ENCODE results near the gene TUT1. TPM values are rescaled to one million over a fixed set of nuclear protein-coding genes. Genes with fewer than 3 reads are reported as not detected.
A peak's percentile ranks its signal among the peaks of the same experiment; 100 is the strongest.

TUT1 gene
- total and polyA plus RNA-seq, 3 experiments from 2014 or later, result 13.7 to 32.7 (median 30.8) TPM

DNA sequence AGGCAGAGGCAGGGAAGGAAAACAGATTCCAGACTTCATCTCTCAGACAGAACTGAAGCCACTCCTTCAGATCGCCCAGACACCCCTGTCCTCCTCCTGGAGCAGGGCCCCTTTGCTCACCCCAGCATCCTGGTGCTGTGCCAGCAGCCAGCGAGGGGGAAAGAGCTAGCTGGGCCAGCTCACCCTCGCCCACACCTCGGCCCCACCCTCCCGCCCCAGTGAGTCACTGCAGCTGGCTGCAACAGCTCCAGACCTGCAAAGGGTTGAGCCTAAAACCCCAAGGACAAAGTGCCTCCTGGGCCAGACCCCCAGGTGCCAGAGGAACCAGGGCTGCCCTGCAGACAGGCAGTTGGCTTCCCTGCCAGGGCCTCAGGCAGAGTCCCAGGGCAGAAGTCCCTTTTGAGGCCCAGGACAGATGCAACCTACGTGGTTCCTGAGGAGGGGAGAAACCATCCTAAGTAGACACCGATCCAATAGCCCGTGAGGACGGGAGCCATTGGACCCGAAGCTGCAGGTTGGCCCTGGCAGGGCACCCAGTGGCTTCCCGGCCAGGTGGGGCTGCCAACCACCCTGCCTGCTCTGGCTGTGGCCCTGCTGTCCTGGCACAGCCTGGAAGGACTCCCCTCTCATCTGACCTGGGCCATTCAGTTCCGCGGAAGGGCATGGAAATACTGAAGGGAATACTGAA is 51.9 kb downstream of the TUT1 start:
- Histone ChIP-seq H3K4me1 (ENCODE audit: insufficient read depth, low read length) (peaks cover 64% of the 10 kb centered on the region), H3K27ac (ENCODE audit: low read depth, low read length) (peak overlapping the region; percentile 57), H3K36me3 (ENCODE audit: insufficient read depth, low read length) (peaks cover 8% of the 10 kb centered on the region), H3K4me3 (ENCODE audit: low read length) (peak overlapping the region; percentile 38), H3K9me3 (ENCODE audit: low read length) (no peaks in the 10 kb centered on the region), H3K27me3 (ENCODE audit: insufficient read depth, low read length, poor library complexity, severe bottlenecking) (no peaks in the 10 kb centered on the region)
- no peaks in the 10 kb centered on the region for H3K27me3 Mint-ChIP-seq
- peak overlapping the region; percentile 89 to 100 (median 95) for H3K27ac Mint-ChIP-seq
- H3K36me3 Mint-ChIP-seq, result peaks cover 0 to 51% (median 2%) of the 10 kb centered on the region in 3 donors
- peaks cover 66 to 86% (median 76%) of the 10 kb centered on the region in 3 donors for H3K4me1 Mint-ChIP-seq
- no peaks in the 10 kb centered on the region for H3K9me3 Mint-ChIP-seq
- peak overlapping the region; percentile 76 to 99 (median 92) for H3K4me3 Mint-ChIP-seq
- peak in 3 of 5 donors; percentile 40 to 75 (median 47) for DNase-seq
- ChIA-PET POLR2A (interaction anchor here (11.9 kb wide), 1 partner anchor 17 kb away, joined by 193 read pairs; no protein-coding TSS in a partner anchor), CTCF (interaction anchor here (1.0 to 7.7 kb wide), 6 partner anchors 11 to 144 kb away, joined by 4 to 88 read pairs (median 8); no protein-coding TSS in a partner anchor)

DNA sequence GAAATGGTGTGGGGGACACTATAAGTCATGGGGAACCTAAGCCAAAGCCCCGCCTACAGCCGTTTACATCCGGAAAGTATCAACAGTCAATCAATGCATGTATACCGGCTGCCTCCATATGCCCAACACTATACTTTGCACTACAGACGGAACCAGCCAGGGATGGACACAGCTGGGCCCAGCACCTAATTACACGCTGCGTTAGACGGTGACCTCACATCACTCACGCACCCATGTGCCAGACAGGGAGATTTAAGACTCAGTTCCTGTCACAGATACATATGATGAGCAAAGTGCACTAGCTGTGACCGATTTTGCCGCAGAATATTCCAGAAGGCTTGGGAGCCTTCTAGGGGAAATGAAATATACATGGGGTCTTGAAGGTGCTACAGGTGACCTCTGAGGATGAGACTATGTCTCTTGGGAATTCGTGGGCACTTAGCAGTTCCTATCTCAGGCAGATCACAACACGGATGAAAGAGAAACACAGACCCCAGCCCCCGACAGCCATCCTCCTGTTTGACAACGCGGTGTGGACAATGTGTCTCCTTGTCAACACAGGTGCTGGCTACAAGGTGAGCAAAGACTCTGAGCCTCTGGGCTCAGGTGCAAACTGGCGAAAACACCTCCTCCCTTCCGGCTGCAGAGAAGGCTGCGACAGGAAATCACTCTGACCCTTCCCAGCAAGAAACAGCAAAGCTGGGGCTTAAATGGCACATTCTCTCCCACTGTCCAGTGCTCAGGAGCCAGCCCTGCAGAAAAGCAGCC is 52.7 kb downstream of the TUT1 start:
- Mint-ChIP-seq H3K27ac (peak overlapping the region; percentile 89 to 100 (median 94)), H3K4me3 (peak overlapping the region; percentile 76 to 99 (median 92)), H3K9me3 (no peaks in the 10 kb centered on the region), H3K4me1 (peaks cover 62 to 84% (median 69%) of the 10 kb centered on the region in 3 donors), H3K27me3 (peaks cover 0 to 1% of the 10 kb centered on the region in 2 donors), H3K36me3 (peaks cover 0 to 55% (median 5%) of the 10 kb centered on the region in 3 donors)
- ChIA-PET CTCF (interaction anchor here (1.5 to 7.7 kb wide), 4 partner anchors 12 to 114 kb away, joined by 4 to 88 read pairs (median 24); no protein-coding TSS in a partner anchor), POLR2A (interaction anchor here (1.2 to 11.9 kb wide), 2 partner anchors 8 to 18 kb away, joined by 7 to 193 read pairs; no protein-coding TSS in a partner anchor)
- peak overlapping the region; percentile 38 for H3K4me3 ChIP-seq (ENCODE audit: low read length)
- no peak for DNase-seq
- peaks cover 16% of the 10 kb centered on the region for H3K36me3 ChIP-seq (ENCODE audit: insufficient read depth, low read length)
- peak overlapping the region; percentile 57 for H3K27ac ChIP-seq (ENCODE audit: low read depth, low read length)
- H3K9me3 ChIP-seq (ENCODE audit: low read length), result no peaks in the 10 kb centered on the region
- peaks cover 57% of the 10 kb centered on the region for H3K4me1 ChIP-seq (ENCODE audit: insufficient read depth, low read length)
- no peaks in the 10 kb centered on the region for H3K27me3 ChIP-seq (ENCODE audit: insufficient read depth, low read length, poor library complexity, severe bottlenecking)

DNA sequence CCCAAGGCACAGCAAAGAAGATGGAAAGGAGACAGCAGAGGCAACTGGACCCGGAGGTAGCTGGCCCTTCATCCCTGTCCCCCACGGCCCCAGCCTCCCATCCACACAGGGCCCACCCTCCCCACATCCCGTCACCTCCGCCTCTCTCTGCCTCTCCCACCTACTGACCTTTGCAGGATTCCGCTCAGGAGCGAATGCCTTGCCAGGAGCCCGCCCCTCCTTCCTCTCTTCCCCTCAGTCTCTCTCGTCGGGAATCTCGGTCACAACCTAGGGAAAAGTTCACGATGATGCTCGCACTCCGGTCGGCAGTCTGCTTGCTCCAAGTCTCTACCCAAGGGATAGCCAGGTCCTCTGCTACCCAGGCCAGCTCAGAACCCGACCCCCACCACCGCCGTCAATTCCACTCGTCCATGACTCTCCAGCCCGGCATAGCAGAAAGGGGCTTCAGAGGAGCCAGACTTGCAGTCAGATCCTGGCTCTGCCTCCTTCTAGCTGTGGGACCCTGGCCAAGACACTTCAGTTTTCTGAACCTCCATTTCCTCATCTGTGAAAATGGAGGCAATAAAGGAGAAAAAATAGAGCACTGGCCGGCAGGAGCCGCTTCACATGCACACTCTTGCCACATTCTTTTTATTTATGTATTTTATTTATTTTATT is 54.9 kb downstream of the TUT1 start:
- Mint-ChIP-seq H3K4me3 (peak overlapping the region in 2 of 7 donors; percentile 32 to 84), H3K4me1 (peaks cover 53 to 77% (median 64%) of the 10 kb centered on the region in 3 donors), H3K36me3 (peaks cover 6 to 68% (median 16%) of the 10 kb centered on the region in 3 donors), H3K27ac (peak overlapping the region in 6 of 8 donors; percentile 15 to 100 (median 84)), H3K27me3 (peaks cover 0 to 2% of the 10 kb centered on the region in 2 donors), H3K9me3 (no peaks in the 10 kb centered on the region)
- no peak for DNase-seq
- ChIA-PET POLR2A (interaction anchor here (11.9 kb wide), 1 partner anchor 20 kb away, joined by 193 read pairs; no protein-coding TSS in a partner anchor), CTCF (interaction anchor here (2.7 to 4.8 kb wide), 2 partner anchors 23 to 112 kb away, joined by 11 to 38 read pairs; no protein-coding TSS in a partner anchor)
- Histone ChIP-seq H3K27me3 (ENCODE audit: insufficient read depth, low read length, poor library complexity, severe bottlenecking) (no peaks in the 10 kb centered on the region), H3K4me3 (ENCODE audit: low read length) (no peak overlapping the region), H3K36me3 (ENCODE audit: insufficient read depth, low read length) (peaks cover 37% of the 10 kb centered on the region), H3K9me3 (ENCODE audit: low read length) (no peaks in the 10 kb centered on the region), H3K27ac (ENCODE audit: low read depth, low read length) (no peak overlapping the region), H3K4me1 (ENCODE audit: insufficient read depth, low read length) (peaks cover 34% of the 10 kb centered on the region)

DNA sequence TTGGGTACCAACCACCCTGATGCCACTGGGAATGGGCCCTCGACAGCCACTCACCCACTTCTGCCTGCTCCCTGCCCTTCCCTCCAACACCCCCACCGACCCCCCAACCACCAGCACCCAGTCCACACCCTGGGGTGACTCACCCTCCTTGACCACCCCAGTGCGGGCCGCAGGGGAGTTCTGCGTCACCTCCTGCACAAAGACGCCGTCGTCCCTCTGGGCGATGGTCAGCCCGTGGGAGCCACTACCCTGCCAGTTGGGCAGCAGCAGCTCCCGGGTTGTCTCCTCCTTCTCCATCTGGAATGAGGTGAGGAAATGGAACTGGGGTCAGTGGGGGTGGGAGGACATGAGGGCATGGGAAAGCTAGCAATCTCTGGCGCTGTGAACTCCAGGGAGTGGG is 55.5 kb downstream of the TUT1 start:
- peak overlapping the region in 3 of 8 donors; percentile 65 to 100 (median 86) for H3K27ac Mint-ChIP-seq
- no peaks in the 10 kb centered on the region for H3K9me3 Mint-ChIP-seq
- H3K9me3 ChIP-seq (ENCODE audit: low read length), result no peaks in the 10 kb centered on the region
- ChIA-PET CTCF (interaction anchor here (2.7 kb wide), 1 partner anchor 111 kb away, joined by 11 read pairs; no protein-coding TSS in a partner anchor), POLR2A (no interaction called here)
- H3K36me3 Mint-ChIP-seq, result peaks cover 10 to 73% (median 21%) of the 10 kb centered on the region in 3 donors
- H3K36me3 ChIP-seq (ENCODE audit: insufficient read depth, low read length), result peaks cover 43% of the 10 kb centered on the region
- peaks cover 47 to 77% (median 64%) of the 10 kb centered on the region in 3 donors for H3K4me1 Mint-ChIP-seq
- peak overlapping the region in 1 of 7 donors; percentile 84 for H3K4me3 Mint-ChIP-seq
- no peaks in the 10 kb centered on the region for H3K27me3 ChIP-seq (ENCODE audit: insufficient read depth, low read length, poor library complexity, severe bottlenecking)
- no peak for DNase-seq
- peaks cover 0 to 2% of the 10 kb centered on the region in 2 donors for H3K27me3 Mint-ChIP-seq
- no peak overlapping the region for H3K27ac ChIP-seq (ENCODE audit: low read depth, low read length)
- peaks cover 29% of the 10 kb centered on the region for H3K4me1 ChIP-seq (ENCODE audit: insufficient read depth, low read length)
- H3K4me3 ChIP-seq (ENCODE audit: low read length), result no peak overlapping the region

DNA sequence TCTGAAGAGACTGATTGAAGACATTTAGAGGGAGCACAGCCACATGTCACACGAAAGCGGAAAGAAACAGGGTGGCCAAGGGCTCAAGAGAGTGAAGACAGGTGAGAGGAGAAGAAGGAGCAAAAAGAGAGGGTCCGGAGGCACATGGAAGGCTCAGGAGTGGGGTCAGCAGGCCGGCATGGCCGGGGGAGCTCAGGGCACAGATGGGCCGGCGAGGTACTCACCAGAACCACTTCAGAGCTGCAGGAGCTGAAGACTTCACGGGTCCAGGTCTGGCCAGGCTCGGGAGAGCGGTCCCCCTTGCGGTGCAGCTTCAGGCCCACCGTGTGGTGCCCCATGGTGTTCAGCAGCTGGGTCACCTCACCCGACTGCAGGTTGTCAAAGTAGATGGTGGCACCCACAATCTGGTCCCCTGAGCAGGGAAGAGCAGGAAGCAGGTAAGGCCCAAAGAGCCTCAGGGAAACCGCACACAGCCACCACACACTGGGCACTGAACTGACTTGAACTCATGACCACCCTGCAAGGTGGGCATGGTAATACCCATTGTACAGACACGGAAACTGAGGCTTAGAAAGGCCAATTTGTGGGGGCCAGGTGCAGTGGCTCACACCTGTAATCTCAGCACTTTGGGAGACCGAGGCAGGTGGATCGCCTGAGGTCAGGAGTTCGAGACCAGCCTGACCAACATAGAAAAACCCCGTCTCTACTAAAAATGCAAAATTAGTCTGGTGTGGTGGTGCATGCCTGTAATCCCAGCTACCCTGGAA is 56.4 kb downstream of the TUT1 start:
- H3K36me3 Mint-ChIP-seq, result peaks cover 12 to 82% (median 23%) of the 10 kb centered on the region in 3 donors
- ChIA-PET POLR2A (interaction anchor here (0.5 kb wide), 1 partner anchor 48 kb away, joined by 6 read pairs; no protein-coding TSS in a partner anchor), CTCF (interaction anchor here (0.7 to 2.7 kb wide), 3 partner anchors 8 to 139 kb away, joined by 3 to 11 read pairs (median 3); no protein-coding TSS in a partner anchor)
- H3K27ac Mint-ChIP-seq, result peak overlapping the region in 7 of 8 donors; percentile 7 to 94 (median 74)
- Histone ChIP-seq H3K27ac (ENCODE audit: low read depth, low read length) (no peak overlapping the region), H3K4me3 (ENCODE audit: low read length) (no peak overlapping the region), H3K27me3 (ENCODE audit: insufficient read depth, low read length, poor library complexity, severe bottlenecking) (no peaks in the 10 kb centered on the region), H3K4me1 (ENCODE audit: insufficient read depth, low read length) (peaks cover 22% of the 10 kb centered on the region), H3K9me3 (ENCODE audit: low read length) (no peaks in the 10 kb centered on the region), H3K36me3 (ENCODE audit: insufficient read depth, low read length) (peaks cover 50% of the 10 kb centered on the region)
- peaks cover 0 to 2% of the 10 kb centered on the region in 2 donors for H3K27me3 Mint-ChIP-seq
- DNase-seq, result no peak
- peaks cover 49 to 77% (median 64%) of the 10 kb centered on the region in 3 donors for H3K4me1 Mint-ChIP-seq
- no peaks in the 10 kb centered on the region for H3K9me3 Mint-ChIP-seq
- H3K4me3 Mint-ChIP-seq, result peak overlapping the region in 1 of 7 donors; percentile 78

DNA sequence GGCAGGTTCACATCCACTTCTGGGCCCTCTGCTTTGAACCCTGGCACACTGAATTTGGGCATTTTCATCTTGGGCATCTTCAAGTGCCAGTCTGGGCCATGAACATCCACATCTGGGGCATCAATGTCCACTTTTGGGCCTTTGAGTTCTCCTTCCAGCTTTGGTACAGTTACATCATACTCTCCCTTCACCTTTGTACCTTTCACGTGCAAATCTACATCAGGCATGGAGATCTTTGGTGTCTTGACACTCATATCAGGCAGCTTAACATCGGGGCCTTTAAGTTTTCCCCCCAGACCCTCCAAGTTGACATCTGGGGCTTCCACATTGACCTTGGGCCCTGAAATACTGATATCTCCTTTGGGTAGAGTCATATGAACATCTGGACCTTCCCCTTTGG is 59.2 kb downstream of the TUT1 start:
- no peak overlapping the region for H3K4me3 ChIP-seq (ENCODE audit: low read length)
- Mint-ChIP-seq H3K4me1 (peaks cover 48 to 78% (median 69%) of the 10 kb centered on the region in 3 donors), H3K4me3 (peak overlapping the region in 2 of 7 donors; percentile 31 to 78), H3K27ac (peak overlapping the region; percentile 44 to 91 (median 72)), H3K27me3 (peaks cover 0 to 2% of the 10 kb centered on the region in 2 donors), H3K9me3 (no peaks in the 10 kb centered on the region), H3K36me3 (peaks cover 12 to 97% (median 39%) of the 10 kb centered on the region in 3 donors)
- no peaks in the 10 kb centered on the region for H3K27me3 ChIP-seq (ENCODE audit: insufficient read depth, low read length, poor library complexity, severe bottlenecking)
- peaks cover 62% of the 10 kb centered on the region for H3K36me3 ChIP-seq (ENCODE audit: insufficient read depth, low read length)
- POLR2A ChIA-PET, result no interaction called here
- no peak for DNase-seq
- no peak overlapping the region for H3K27ac ChIP-seq (ENCODE audit: low read depth, low read length)
- H3K4me1 ChIP-seq (ENCODE audit: insufficient read depth, low read length), result no peaks in the 10 kb centered on the region
- CTCF ChIA-PET, result no interaction called here
- no peaks in the 10 kb centered on the region for H3K9me3 ChIP-seq (ENCODE audit: low read length)

Measured in CD8-positive, alpha-beta memory T cell (primary cell).